Tibial nerve (tissue), 4 donors: Measurements from ENCODE around the gene ZBTB7C.

ENCODE experiments used
- CTCF ChIP-seq, 5 experiments: fragments of 200-600 bp in 3 of 5; fragments of 450-650 bp in 2 of 5; sonication (generic) in 3 of 5; IDR thresholded peaks; one replicate each; pipeline ENCODE4 v1.5.1; 2016 to 2019; ENCODE audit warnings: antibody characterized with exemption in 5 of 5, mild to moderate bottlenecking in 3 of 5, moderate library complexity in 2 of 5
- EP300 ChIP-seq, 2 donors: sonication (generic); formaldehyde crosslinking; IDR thresholded peaks; one replicate each; pipeline ENCODE4 v1.6.1; 2017; ENCODE audit warnings: antibody characterized with exemption in 2 of 2, mild to moderate bottlenecking in 1 of 2
- POLR2A ChIP-seq, 2 donors: fragments of 450-650 bp; IDR thresholded peaks; one replicate each; pipeline ENCODE4 v1.6.1; 2017; ENCODE audit warnings: antibody characterized with exemption in 2 of 2, mild to moderate bottlenecking in 2 of 2, moderate library complexity in 2 of 2

GRCh38 chr18:48133671-48134251 lies 275.4 kb downstream of the ZBTB7C start:
- TF ChIP-seq CTCF (IDR thresholded peaks at IDR 0.05) (no peak), EP300 (IDR thresholded peaks at IDR 0.05) (no peak), POLR2A (IDR thresholded peaks at IDR 0.05) (no peak)
